IPS-20b (cell line): ENCODE data around the gene MFAP1.

ENCODE experiments used
- H3K27ac ChIP-seq: one replicate; pipeline ENCODE4 v1.5.1; 2013; ENCODE audit warnings: low read length
- H3K27me3 ChIP-seq: 2 replicates; pipeline ENCODE4 v1.6.1; 2013; ENCODE audit warnings: mild to moderate bottlenecking, low read length, inconsistent platforms; ENCODE audit not compliant: insufficient read depth
- H3K36me3 ChIP-seq: 2 replicates; pipeline ENCODE4 v1.6.1; 2013; ENCODE audit warnings: low read depth, mild to moderate bottlenecking, inconsistent platforms, low read length, moderate library complexity; ENCODE audit not compliant: insufficient read depth
- H3K4me1 ChIP-seq: 2 replicates; pipeline ENCODE4 v1.6.1; 2013; ENCODE audit warnings: mild to moderate bottlenecking, control low read depth, inconsistent platforms, low read length, moderate library complexity; ENCODE audit not compliant: insufficient read depth
- H3K4me3 ChIP-seq: 2 replicates; pipeline ENCODE4 v1.5.1; 2013; ENCODE audit warnings: mild to moderate bottlenecking, low read length, inconsistent platforms
- H3K9ac ChIP-seq: 2 replicates; pipeline ENCODE4 v1.6.1; 2013; ENCODE audit warnings: low read depth, mild to moderate bottlenecking, inconsistent platforms, low read length, moderate library complexity
- H3K9me3 ChIP-seq: 2 replicates; pipeline ENCODE4 v1.6.1; 2013; ENCODE audit warnings: mild to moderate bottlenecking, low read depth, low read length, inconsistent platforms; ENCODE audit not compliant: insufficient read depth

The MFAP1 gene

GRCh38 chr15:43772624-43773023, 51.9 kb downstream of the MFAP1 start:
- Histone ChIP-seq H3K9me3 (no peaks in the 10 kb centered on the region), H3K27me3 (peaks cover 5% of the 10 kb centered on the region; the same call in 1 of the 2 replicates), H3K27ac (no peak overlapping the region), H3K9ac (no peak overlapping the region), H3K36me3 (peaks cover 68% of the 10 kb centered on the region), H3K4me1 (peaks cover 6% of the 10 kb centered on the region; the same call in 1 of the 2 replicates), H3K4me3 (no peak overlapping the region)

DNA sequence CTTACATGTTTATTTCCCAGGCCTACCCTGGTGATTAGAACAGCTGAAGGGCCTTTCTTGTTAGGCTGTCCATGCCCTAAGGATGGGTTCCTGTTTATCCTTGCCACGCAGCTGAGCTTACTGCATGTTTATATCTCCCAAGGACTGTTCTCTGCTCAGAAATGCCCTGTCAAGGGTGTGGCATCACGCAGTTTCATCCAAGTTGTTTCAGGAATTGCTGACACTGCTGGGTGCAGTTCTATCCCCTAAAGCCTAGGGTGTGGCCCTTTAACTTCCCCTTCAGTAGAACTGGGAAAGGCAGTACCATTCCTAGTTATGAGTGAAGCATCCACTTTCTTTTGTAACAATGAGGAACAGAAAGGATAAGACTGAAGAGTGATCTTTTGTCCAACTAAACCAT, 52.7 kb downstream of the MFAP1 start:
- H3K4me3 ChIP-seq = no peak overlapping the region
- peaks cover 5% of the 10 kb centered on the region; the same call in 1 of the 2 replicates for H3K27me3 ChIP-seq
- H3K4me1 ChIP-seq = peaks cover 6% of the 10 kb centered on the region; the same call in 1 of the 2 replicates
- H3K9me3 ChIP-seq = no peaks in the 10 kb centered on the region
- no peak overlapping the region for H3K27ac ChIP-seq
- no peak overlapping the region for H3K9ac ChIP-seq
- peaks cover 76% of the 10 kb centered on the region for H3K36me3 ChIP-seq

DNA sequence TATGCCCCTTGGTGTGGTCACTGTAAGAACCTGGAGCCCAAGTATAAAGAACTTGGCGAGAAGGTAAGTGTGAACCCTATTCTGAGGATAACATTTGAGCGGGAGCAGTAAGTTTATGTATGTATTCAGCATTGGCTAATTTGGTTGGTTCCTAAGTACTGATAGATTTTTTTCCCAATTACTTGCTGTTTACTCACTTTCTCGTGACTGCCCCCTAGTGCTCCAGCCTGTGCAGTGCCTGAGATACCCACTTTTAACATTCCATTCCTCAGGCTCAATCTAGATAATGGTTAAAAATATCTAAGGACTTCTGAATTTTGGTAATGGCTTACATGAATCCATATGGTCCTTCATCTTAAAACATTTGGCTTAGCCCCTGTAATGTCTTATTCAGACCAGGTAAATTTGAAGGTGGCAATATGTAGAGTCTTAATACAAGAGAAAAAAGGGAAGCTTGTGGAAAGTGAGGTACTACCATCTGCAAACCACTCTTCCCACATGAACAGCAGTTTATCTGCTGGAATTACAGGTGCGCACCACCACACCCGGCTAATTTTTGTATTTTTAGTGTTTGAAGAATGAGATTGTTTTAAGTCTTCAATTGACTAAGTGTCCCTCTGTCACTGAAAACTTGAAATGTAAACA, 54.8 kb downstream of the MFAP1 start:
- no peak overlapping the region for H3K9ac ChIP-seq
- no peaks in the 10 kb centered on the region for H3K4me1 ChIP-seq
- no peaks in the 10 kb centered on the region for H3K9me3 ChIP-seq
- H3K36me3 ChIP-seq = peaks cover 97% of the 10 kb centered on the region
- no peak overlapping the region for H3K27ac ChIP-seq
- no peaks in the 10 kb centered on the region for H3K27me3 ChIP-seq
- H3K4me3 ChIP-seq = no peak overlapping the region

- Histone ChIP-seq H3K27me3 (no peaks in the 10 kb centered on the region), H3K9me3 (no peaks in the 10 kb centered on the region), H3K4me3 (no peak overlapping the region), H3K36me3 (peaks cover 97% of the 10 kb centered on the region), H3K4me1 (no peaks in the 10 kb centered on the region), H3K9ac (no peak overlapping the region), H3K27ac (no peak overlapping the region)
Measured at GRCh38 chr15:43763819-43764446, 60.6 kb downstream of the MFAP1 start.

GRCh38 chr15:43762824-43763223, 61.7 kb downstream of the MFAP1 start:
- Histone ChIP-seq H3K9me3 (no peaks in the 10 kb centered on the region), H3K27me3 (no peaks in the 10 kb centered on the region), H3K4me3 (no peak overlapping the region), H3K9ac (no peak overlapping the region), H3K4me1 (no peaks in the 10 kb centered on the region), H3K27ac (no peak overlapping the region), H3K36me3 (peaks cover 96% of the 10 kb centered on the region)
